Left forelimb (tissue), 1 donor: Measurements from ENCODE around the gene SH3RF2.

ENCODE experiments used
- DNase-seq: peaks from one replicate; pipeline ENCODE4 v3.0.0-alpha.2; 2018; ENCODE audit warnings: low spot score

Gene SH3RF2

DNA sequence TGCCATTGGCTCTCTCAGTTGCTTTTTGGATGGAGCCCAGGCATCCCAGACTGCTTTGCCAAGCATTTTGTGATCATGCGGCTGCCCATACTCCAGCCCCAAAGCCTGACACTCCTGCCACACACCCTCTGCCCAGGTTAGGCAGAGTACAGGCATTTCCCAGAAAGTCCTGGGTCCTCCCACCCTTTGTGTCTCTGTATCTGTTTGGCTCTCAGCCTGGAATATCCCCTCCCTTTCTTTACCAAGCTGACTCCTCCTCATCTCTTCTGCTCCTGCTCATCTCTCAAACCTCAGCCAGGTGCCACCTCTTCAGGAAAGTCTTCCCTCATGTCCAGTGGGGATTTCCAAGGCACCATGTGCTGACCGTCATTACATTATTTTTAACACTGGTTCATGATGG is 14.3 kb upstream of the SH3RF2 start:
- DNase-seq = no peak

DNA sequence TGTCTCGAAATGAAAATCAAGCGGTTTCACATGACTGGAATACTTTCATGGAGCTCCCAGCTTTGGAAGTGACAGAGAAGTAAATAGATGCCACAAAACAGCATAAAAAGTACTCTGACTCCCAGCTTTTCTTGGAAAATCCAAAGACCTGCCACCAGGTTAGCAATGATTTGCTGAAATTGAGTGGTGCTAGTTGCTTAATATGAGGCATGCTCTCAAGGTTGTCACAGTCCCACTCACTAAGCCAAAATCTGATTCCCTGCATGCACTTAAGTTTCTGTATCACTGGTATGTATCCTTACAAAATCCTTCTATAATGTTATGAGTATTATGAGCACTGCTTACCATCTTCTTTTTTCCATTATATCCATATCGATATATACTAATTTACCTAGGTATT is 13.0 kb upstream of the SH3RF2 start:
- no peak for DNase-seq

GRCh38 chr5:145924849-145925248 is 11.5 kb upstream of the SH3RF2 start:
- no peak for DNase-seq

GRCh38 chr5:145925353-145925752 is 11.0 kb upstream of the SH3RF2 start:
- no peak for DNase-seq

DNA sequence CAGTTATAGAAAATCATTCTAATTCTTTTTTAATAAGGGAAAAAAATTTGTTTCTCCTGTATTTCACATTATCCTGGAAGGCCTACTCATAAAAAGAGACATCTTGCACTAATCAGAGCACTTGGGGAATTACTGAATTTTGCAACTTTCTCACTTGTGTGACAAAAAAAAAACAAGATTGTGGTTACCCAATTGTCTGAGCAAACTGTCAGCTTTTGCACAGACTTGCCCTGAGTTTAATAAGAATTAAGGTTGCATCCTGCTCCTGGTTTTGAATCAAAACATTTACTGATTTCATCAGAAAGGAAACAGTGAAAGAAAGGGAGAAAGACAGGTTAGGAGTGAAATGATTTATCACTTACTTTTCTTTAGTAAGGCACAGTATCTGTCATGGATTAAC is 10.6 kb upstream of the SH3RF2 start:
- no peak for DNase-seq

DNA sequence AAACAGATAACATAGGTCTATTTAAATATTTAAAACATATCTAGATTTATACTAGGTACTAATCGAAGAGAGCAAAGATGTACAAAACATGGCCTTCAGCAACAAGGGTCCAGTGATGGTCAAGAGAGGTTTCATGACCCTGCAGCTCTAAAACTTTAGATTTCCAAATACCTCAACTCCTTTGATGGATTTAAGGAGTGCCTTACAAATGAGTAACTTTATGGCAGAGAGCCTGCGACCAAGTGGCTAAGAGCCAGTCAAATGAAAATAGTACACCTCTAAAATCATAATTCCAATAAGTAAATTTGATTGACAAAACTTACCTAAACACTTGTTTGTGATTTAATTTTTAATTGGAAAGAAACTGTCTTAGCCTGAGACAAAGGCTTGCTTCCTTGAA is 4.7 kb upstream of the SH3RF2 start:
- DNase-seq = no peak

- no peak for DNase-seq
These were observed 2.1 kb upstream of the SH3RF2 start for GRCh38 chr5:145934276-145934675.

DNA sequence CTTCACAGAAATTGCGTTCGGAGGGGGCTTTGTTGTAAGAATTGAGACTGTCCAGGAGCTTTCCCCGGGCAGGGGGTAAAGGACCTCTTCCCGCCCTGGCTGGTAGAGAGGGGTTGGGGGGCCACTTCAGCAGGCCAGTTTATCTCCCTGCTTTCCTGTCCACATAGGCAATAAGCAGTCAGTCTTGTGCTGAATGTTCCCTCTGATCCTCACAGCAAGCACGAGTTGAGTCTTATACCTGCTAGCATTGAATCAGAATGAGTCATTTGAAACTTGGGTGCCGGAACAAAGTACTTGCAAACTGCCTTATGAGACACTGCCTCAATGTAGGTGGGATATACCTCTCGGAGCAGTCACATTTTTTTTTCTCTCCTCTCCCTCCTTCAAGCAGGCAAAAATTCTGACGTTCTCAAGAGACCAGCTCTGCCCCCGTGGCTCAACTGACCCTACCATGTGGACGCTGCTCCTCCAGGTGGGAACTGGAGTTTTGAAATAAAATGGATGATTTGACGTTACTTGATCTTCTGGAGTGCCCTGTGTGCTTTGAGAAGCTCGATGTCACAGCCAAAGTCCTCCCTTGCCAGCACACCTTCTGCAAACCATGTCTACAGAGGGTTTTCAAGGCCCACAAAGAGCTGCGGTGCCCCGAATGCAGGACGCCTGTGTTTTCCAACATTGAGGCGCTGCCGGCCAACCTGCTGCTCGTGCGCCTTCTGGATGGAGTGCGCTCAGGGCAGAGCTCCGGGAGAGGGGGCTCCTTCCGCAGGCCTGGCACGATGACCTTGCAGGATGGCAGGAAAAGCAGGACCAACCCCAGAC is 1.3 kb downstream of the SH3RF2 start:
- DNase-seq = no peak

GRCh38 chr5:145938776-145939539 is 2.6 kb downstream of the SH3RF2 start:
- no peak for DNase-seq

DNA sequence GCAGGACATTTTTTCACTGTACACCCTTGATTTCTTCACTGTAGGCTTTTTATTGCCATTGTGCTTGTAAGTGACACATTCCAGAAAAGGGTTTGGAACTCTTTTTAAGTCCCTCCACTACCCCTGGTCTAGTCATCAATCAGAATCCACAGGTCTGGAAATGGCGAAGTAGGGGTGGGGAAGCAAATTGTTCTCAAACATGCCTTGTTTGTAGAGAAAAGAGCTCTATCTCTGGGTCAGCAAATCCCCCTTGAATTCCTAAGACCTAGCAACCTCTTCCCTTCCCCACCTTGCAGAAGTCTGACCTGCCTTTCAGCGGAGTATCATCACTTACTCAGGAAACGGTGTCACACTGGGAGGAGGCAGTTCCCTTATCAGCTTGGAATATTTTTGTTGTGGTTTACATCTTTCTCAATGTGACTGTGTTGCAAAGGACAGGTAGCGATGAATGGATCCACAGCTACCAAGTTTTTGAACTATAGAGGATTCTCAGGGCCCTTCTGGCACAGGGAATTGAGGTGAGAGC is 3.2 kb downstream of the SH3RF2 start:
- DNase-seq = no peak

DNA sequence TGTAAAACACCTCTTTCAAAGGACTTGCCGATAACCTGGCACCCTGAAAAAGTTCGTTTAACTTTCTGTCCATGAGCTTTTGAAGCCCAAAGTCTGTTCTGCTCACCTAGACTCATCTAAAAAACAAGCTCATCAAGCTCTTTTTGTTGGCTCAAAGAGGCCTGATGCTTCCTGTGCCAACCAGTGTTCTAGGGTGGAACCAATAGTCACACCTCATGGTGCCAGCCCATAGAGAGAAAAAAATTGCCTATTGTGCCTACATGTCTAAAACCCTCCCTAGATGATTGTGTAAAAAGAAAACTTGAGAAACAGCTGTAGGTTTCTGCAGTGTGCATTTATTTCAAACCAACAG is 4.7 kb downstream of the SH3RF2 start:
- no peak for DNase-seq

DNA sequence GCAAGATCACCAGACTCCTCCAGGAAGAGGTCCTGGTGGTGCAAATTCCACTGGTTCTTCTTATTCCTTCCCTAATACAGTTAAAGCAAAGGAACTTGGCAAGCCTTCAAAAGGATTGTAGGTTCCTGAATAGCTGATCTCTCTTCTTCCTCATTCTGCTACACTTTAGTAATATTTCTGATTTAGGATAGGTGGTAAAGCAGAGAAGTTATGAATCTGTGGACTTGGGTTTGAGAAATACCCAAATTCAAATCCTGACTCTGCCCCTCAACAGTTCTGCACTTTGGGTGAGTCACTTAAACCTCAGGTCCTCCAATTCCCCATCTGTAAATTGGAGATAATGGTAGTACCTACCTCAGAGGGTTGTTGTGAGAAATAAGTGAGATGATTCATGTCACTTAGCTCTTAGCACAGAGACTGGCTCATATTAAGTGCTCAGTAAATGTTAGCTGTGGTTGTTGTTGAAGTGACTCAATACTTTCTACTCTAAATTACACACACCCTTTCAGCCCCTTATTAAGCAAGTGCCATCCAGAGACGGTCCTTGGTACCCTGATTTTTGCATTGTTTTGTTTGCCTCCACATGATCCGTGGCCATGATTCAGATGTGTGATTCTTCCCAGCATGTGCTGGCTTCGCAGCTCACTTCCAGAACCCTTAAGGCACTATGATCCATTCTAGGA is 5.2 kb downstream of the SH3RF2 start:
- no peak for DNase-seq

- no peak for DNase-seq
These were observed 5.8 kb downstream of the SH3RF2 start for GRCh38 chr5:145942201-145942600.

DNA sequence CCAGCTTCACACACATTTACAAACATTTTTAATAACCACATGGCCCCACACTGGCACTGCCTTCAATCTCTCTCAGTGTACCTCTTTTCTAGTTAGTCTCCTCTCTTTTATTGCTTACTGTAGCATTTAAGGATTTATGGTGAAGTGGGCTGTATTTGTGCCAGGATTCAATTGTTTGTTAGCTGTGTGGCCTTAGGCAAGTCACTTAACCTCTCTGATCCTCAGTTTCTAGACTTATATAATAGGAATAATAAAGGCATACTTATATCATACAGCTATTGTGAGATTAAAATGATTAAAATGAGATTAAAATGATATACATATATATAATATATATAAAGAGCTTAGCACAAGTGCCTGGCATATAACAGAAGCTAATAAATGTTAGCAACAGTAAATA is 6.4 kb downstream of the SH3RF2 start:
- no peak for DNase-seq

DNA sequence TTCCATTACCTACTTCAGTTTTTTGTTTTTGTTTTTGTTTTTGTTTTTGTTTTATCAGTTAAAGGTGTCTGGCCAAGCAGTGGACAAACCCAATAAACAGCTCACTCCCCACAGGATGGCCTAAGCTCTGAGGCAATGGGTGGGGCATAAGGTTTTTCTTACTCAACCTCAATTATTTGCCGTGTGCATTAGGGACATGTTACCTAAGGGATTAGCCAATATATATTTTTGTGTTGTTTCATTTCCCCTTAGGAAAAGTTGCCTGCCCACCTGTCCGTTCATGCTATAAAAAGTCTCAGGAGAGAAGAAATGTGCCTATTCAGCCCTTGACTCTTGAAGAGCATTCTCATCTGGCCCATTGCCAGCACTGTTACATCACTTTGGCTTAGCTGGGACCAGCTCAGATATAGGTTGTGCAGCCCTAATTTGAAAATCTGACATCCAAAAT is 7.3 kb downstream of the SH3RF2 start:
- DNase-seq = no peak

GRCh38 chr5:145944328-145944727 is 8.0 kb downstream of the SH3RF2 start:
- no peak for DNase-seq

DNA sequence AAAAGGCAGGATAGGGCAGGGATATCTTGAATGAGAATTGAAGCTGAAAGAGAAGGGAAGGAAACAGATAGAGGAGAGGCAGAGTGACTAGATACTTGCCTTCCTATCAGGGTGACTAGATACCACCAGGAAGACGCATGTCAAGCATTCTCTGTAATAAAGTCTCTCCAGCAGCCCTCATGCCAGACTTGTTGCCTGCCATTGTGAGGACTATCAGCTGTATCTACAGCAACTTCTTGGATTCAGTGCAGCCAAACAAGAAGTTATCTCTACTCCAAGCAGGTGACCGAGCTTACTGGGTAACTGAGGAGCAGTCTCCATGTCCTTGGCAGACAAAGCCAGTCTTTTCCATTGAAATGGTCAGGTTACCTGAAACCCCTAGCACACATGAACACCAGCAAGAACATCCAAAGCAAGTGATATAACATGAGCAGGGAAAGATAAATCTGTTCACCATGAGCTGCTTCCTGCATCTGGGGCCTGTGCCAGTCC is 9.3 kb downstream of the SH3RF2 start:
- no peak for DNase-seq

DNA sequence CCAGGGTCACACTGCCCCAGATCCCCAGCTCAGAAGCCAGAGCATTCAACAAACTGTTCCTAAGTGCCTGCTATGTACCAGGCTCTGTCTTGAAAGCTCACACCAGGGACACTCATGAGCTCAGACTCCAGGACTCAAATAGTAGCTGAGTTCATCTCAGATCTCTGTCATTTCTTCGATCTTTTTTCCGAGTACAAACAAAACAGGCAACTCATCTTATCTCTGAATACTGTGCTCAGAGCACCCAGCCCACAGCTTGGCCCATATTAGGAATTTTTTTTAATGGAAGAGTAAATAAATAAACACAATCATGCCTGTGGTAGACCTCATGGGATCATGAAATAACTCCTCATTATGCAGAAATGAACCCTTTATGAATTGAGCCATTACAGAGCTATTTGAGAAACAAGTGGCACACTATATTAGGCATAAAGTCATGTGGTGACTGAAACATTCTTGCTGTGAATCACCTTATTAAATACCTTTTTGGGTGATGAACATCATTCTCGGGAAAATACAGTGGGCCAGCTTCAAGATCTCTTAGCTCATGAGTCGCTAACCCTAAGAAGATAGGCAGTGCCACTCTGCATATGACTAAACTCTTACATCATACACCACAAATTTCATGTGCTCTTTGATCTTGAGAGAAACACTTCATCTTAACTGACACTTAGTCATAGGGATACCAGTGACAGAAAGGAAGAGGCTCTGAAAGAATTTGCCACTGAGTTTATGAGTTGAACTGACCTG is 9.9 kb downstream of the SH3RF2 start:
- DNase-seq = no peak

- no peak for DNase-seq
These were observed 11.2 kb downstream of the SH3RF2 start for GRCh38 chr5:145947581-145947980.

GRCh38 chr5:145948047-145948446 is 11.7 kb downstream of the SH3RF2 start:
- DNase-seq = no peak

- no peak for DNase-seq
These were observed 12.5 kb downstream of the SH3RF2 start for GRCh38 chr5:145948921-145949320.

DNA sequence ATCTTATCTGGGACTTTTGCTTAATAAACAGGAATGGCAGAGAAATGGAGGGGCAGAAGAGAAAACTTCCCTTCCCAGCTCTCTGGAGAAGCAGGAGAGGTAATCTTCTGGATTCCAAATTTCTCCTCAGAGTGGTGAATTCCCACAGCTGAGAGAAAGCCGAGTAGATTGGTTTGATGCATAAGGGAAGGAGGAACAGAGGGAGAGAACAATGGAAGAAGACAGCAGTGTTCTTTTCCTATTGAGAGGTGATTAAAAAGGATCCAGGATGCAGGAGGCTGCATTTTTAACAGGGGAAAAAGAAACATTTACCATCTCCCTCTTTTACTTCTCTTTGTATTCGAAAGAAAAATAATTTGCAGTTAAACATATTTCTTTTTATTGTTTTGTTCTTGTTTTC is 13.1 kb downstream of the SH3RF2 start:
- no peak for DNase-seq
